ENCODE data around the gene FAM228B.
"Not testable (repeated sequence)": the region's sequence is repeated elsewhere in the genome, so short reads cannot be mapped to it uniquely, and the experiment has no call there.

The FAM228B gene

DNA sequence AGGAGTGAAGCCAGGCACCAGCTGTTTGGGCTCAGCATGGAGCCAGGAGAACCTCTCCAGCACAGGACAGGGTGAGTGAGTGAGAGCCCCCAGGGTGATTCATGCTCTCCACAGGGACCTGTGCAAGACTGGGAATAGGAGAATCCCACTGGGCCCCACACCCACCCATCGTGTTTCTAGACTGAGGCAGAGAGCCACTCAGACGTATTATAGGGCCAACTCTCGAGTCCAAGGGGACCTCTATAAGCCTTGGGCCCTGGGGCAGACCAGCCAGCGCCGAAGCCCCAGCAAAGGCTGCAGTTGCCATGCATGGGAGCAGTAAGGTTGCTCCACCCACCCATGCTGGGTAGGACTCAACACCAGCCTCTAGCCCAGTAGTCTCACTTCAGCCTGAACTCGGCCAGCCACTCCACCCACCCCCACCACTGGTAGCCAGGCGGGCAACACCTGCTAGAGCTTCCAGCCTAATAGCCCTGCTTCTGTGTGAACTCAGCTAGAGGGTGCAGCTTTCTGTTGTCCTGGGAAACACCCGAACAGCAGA, 19.1 kb upstream of the FAM228B start:
- no peak for DNase-seq (ENCODE audit: low read depth, low spot score)
- TF ChIP-seq ZNF274 (IDR thresholded peaks at IDR 0.05; ENCODE audit: low read depth, low read length): no peak
- TF ChIP-seq YY1 (IDR thresholded peaks at IDR 0.05; ENCODE audit: insufficient read depth, insufficient read length): no peak
- no peak for TF ChIP-seq SUZ12 (IDR thresholded peaks at IDR 0.05; ENCODE audit: extremely low read depth, insufficient read depth, insufficient read length)
- no peaks in the 10 kb centered on the region for H3K27me3 ChIP-seq (ENCODE audit: insufficient read depth, insufficient read length)
- no peak overlapping the region for H3K4me3 ChIP-seq (ENCODE audit: insufficient read length, low read depth)
- H3K9me3 ChIP-seq (ENCODE audit: insufficient read depth, low read length): no peaks in the 10 kb centered on the region
- H3K36me3 ChIP-seq (ENCODE audit: insufficient read depth, insufficient read length, low read length): no peaks in the 10 kb centered on the region
- no peaks in the 10 kb centered on the region for H3K4me1 ChIP-seq (ENCODE audit: insufficient read depth, insufficient read length)
- no peak overlapping the region for H3K9ac ChIP-seq (ENCODE audit: insufficient read length, low read depth)

DNA sequence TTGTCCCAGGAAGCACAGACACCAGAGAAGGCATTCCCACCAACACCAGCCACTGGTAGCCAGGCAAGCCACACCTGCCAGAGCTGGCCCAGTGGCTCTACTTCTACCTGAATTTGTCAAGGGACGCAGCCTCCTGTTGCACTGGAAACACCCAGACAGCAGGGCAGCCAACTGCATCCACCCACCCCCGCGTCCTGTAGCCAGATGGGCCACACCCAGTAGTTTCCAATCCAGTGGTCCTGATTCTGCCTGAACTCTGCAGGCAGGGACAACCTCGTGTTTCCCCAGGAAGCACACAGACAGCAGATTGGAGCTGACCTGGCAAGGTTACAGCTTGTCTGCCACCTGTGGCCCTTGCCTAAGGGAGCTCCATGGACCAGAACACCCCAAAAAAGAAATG, 18.4 kb upstream of the FAM228B start:
- TF ChIP-seq YY1 (IDR thresholded peaks at IDR 0.05; ENCODE audit: insufficient read depth, insufficient read length) (no peak), SUZ12 (IDR thresholded peaks at IDR 0.05; ENCODE audit: extremely low read depth, insufficient read depth, insufficient read length) (no peak), ZNF274 (IDR thresholded peaks at IDR 0.05; ENCODE audit: low read depth, low read length) (no peak)
- Histone ChIP-seq H3K9me3 (ENCODE audit: insufficient read depth, low read length) (no peaks in the 10 kb centered on the region), H3K36me3 (ENCODE audit: insufficient read depth, insufficient read length, low read length) (no peaks in the 10 kb centered on the region), H3K4me1 (ENCODE audit: insufficient read depth, insufficient read length) (no peaks in the 10 kb centered on the region), H3K4me3 (ENCODE audit: insufficient read length, low read depth) (no peak overlapping the region), H3K9ac (ENCODE audit: insufficient read length, low read depth) (no peak overlapping the region), H3K27me3 (ENCODE audit: insufficient read depth, insufficient read length) (no peaks in the 10 kb centered on the region)
- DNase-seq (ENCODE audit: low read depth, low spot score): no peak

DNA sequence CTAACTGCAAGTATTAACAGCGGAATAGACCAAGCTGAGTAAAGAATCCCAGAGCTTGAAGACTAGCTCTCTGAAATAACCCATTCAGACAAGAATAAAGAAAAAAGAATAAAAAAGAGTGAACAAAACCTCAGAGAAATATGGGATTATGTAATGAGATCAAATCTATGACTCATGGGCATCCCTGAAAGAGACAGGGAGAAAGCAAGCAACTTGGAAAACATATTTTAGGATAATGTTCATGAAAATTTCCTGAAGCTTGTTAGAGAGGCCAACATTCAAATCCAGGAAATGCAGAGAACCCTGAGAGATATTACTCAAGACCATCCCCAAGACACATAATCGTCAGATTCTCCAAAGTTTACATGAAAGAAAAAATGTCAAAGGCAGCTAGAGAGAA, 17.5 kb upstream of the FAM228B start:
- Histone ChIP-seq H3K36me3 (ENCODE audit: insufficient read depth, insufficient read length, low read length) (no peaks in the 10 kb centered on the region), H3K9me3 (ENCODE audit: insufficient read depth, low read length) (no peaks in the 10 kb centered on the region), H3K9ac (ENCODE audit: insufficient read length, low read depth) (no peak overlapping the region), H3K4me3 (ENCODE audit: insufficient read length, low read depth) (no peak overlapping the region), H3K4me1 (ENCODE audit: insufficient read depth, insufficient read length) (no peaks in the 10 kb centered on the region), H3K27me3 (ENCODE audit: insufficient read depth, insufficient read length) (no peaks in the 10 kb centered on the region)
- no peak for DNase-seq (ENCODE audit: low read depth, low spot score)
- TF ChIP-seq YY1 (IDR thresholded peaks at IDR 0.05; ENCODE audit: insufficient read depth, insufficient read length): no peak
- no peak for TF ChIP-seq ZNF274 (IDR thresholded peaks at IDR 0.05; ENCODE audit: low read depth, low read length)
- no peak for TF ChIP-seq SUZ12 (IDR thresholded peaks at IDR 0.05; ENCODE audit: extremely low read depth, insufficient read depth, insufficient read length)

DNA sequence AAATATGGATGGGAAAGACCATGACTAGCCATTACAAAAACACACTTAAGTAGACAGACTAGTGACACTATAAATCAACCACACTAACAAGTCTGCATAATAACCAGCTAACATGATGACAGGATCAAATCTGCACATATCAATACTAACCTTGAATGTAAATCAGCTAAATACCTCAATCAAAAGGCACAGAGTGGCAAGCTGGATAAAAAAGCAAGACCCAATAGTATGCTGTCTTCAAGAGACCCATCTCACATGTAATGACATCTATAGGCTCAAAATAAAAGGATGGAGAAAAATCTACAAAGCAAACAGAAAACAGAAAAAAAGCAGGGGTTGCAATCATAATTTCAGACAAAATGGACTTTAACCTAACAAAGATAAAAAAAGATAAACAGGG, 16.5 kb upstream of the FAM228B start:
- H3K9me3 ChIP-seq (ENCODE audit: insufficient read depth, low read length): no peaks in the 10 kb centered on the region
- no peak overlapping the region for H3K4me3 ChIP-seq (ENCODE audit: insufficient read length, low read depth)
- H3K27me3 ChIP-seq (ENCODE audit: insufficient read depth, insufficient read length): no peaks in the 10 kb centered on the region
- DNase-seq (ENCODE audit: low read depth, low spot score): no peak
- TF ChIP-seq YY1 (IDR thresholded peaks at IDR 0.05; ENCODE audit: insufficient read depth, insufficient read length) (no peak), ZNF274 (IDR thresholded peaks at IDR 0.05; ENCODE audit: low read depth, low read length) (no peak), SUZ12 (IDR thresholded peaks at IDR 0.05; ENCODE audit: extremely low read depth, insufficient read depth, insufficient read length) (no peak)
- H3K4me1 ChIP-seq (ENCODE audit: insufficient read depth, insufficient read length): no peaks in the 10 kb centered on the region
- no peak overlapping the region for H3K9ac ChIP-seq (ENCODE audit: insufficient read length, low read depth)
- H3K36me3 ChIP-seq (ENCODE audit: insufficient read depth, insufficient read length, low read length): no peaks in the 10 kb centered on the region

DNA sequence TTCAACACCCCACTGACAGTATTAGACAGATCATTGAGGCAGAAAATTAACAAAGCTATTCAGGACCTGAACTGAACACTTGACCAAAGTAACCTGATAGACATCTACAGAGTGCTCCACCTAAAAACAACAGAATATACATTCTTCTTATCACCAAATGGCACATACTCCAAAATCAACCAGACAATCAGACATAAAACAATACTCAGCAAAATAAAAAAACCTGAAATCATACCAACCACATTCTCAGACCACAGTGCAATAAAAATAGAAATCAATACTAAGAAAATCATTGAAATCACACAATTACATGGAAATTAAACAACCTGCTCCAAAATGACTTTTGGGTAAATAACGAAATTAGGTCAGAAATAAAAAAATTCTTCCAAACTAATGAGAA, 15.9 kb upstream of the FAM228B start:
- H3K4me1 ChIP-seq (ENCODE audit: insufficient read depth, insufficient read length): no peaks in the 10 kb centered on the region
- DNase-seq (ENCODE audit: low read depth, low spot score): no peak
- H3K36me3 ChIP-seq (ENCODE audit: insufficient read depth, insufficient read length, low read length): no peaks in the 10 kb centered on the region
- no peaks in the 10 kb centered on the region for H3K27me3 ChIP-seq (ENCODE audit: insufficient read depth, insufficient read length)
- H3K9ac ChIP-seq (ENCODE audit: insufficient read length, low read depth): no peak overlapping the region
- no peak for TF ChIP-seq SUZ12 (IDR thresholded peaks at IDR 0.05; ENCODE audit: extremely low read depth, insufficient read depth, insufficient read length)
- TF ChIP-seq YY1 (IDR thresholded peaks at IDR 0.05; ENCODE audit: insufficient read depth, insufficient read length): no peak
- TF ChIP-seq ZNF274 (IDR thresholded peaks at IDR 0.05; ENCODE audit: low read depth, low read length): no peak
- no peak overlapping the region for H3K4me3 ChIP-seq (ENCODE audit: insufficient read length, low read depth)
- no peaks in the 10 kb centered on the region for H3K9me3 ChIP-seq (ENCODE audit: insufficient read depth, low read length)

DNA sequence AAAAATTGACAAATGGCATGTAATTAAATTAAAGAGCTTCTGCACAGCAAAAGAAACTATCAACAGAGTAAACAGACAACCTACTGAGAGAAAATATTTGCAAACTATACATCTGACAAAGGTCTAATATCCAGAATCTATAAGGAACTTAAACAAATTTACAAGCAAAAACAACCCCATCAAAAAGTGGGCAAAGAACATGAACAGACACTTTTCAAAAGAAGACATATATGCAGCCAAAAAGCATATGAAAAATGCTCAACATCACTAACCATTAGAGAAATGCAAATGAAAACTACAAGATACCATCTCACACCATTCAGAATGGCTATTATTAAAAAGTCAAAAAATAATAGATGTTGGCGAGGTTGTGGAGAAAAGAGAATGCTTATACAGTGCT, 13.8 kb upstream of the FAM228B start:
- H3K9ac ChIP-seq (ENCODE audit: insufficient read length, low read depth); DNase-seq (ENCODE audit: low read depth, low spot score); H3K9me3 ChIP-seq (ENCODE audit: insufficient read depth, low read length); H3K4me1 ChIP-seq (ENCODE audit: insufficient read depth, insufficient read length); H3K4me3 ChIP-seq (ENCODE audit: insufficient read length, low read depth); H3K27me3 ChIP-seq (ENCODE audit: insufficient read depth, insufficient read length); H3K36me3 ChIP-seq (ENCODE audit: insufficient read depth, insufficient read length, low read length): not testable (repeated sequence)

DNA sequence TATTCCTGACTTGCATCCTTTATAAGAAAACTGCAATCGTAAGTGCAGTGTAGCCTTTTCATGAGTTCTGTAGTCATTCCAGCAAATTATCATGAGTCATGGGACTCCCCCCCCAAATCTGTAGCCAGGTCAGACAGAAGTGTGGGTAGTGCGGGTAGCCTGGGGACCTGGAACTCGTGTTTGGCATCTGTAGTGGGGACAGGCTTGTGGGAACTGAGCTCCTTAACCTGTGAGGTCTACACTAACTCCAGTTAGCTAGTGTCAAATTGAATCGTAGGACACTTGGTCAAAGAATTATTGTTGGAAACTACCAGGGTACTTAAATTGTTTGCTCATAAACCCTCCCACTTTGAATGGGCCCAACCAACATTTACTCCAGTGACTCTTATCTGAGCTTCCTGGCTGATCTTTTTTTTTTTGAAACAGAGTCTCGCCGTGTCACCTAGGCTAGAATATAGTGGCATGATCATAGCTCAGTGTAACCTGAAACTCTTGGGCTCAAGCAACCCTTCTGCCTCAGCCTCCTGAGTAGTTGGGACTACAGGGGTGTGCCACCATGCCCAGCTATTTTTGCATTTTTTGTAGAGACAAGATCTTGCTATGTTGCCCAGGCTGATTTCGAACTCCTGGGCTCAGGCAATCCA, 12.5 kb upstream of the FAM228B start:
- H3K27me3 ChIP-seq (ENCODE audit: insufficient read depth, insufficient read length): no peaks in the 10 kb centered on the region
- DNase-seq (ENCODE audit: low read depth, low spot score): no peak
- H3K4me1 ChIP-seq (ENCODE audit: insufficient read depth, insufficient read length): no peaks in the 10 kb centered on the region
- no peak overlapping the region for H3K9ac ChIP-seq (ENCODE audit: insufficient read length, low read depth)
- TF ChIP-seq SUZ12 (IDR thresholded peaks at IDR 0.05; ENCODE audit: extremely low read depth, insufficient read depth, insufficient read length) (no peak), ZNF274 (IDR thresholded peaks at IDR 0.05; ENCODE audit: low read depth, low read length) (no peak), YY1 (IDR thresholded peaks at IDR 0.05; ENCODE audit: insufficient read depth, insufficient read length) (no peak)
- peaks cover 21% of the 10 kb centered on the region for H3K9me3 ChIP-seq (ENCODE audit: insufficient read depth, low read length)
- H3K36me3 ChIP-seq (ENCODE audit: insufficient read depth, insufficient read length, low read length): no peaks in the 10 kb centered on the region
- H3K4me3 ChIP-seq (ENCODE audit: insufficient read length, low read depth): no peak overlapping the region

Data from NT2/D1 (cell line).